GM18507 (cell line): Measurements from ENCODE around the gene HIPK2.

Experiments used
- DNase-seq: peaks from one replicate; pipeline ENCODE4 v3.0.0; 2011; ENCODE audit warnings: low read depth; ENCODE audit not compliant: insufficient read length; ENCODE audit errors: extremely low spot score
- FAIRE-seq: peaks from 2 replicates; lab custom pipeline; 2011; peaks lifted over from hg19 to GRCh38; lab: Jason Lieb, UNC

The HIPK2 gene

GRCh38 chr7:139588632-139589031 is 189.2 kb downstream of the HIPK2 start:
- DNase-seq: no peak
- no peak for FAIRE-seq

GRCh38 chr7:139587535-139587934 is 190.3 kb downstream of the HIPK2 start:
- DNase-seq: no peak
- FAIRE-seq: no peak

GRCh38 chr7:139586286-139586685 is 191.5 kb downstream of the HIPK2 start:
- FAIRE-seq: no peak
- no peak for DNase-seq

- DNase-seq (no peak), FAIRE-seq (no peak)
These were observed 192.8 kb downstream of the HIPK2 start for GRCh38 chr7:139585042-139585441.

GRCh38 chr7:139583826-139584553 is 193.8 kb downstream of the HIPK2 start:
- FAIRE-seq (no peak), DNase-seq (no peak)

GRCh38 chr7:139582671-139583155 is 195.1 kb downstream of the HIPK2 start:
- DNase-seq (no peak), FAIRE-seq (no peak)

GRCh38 chr7:139582130-139582650 is 195.6 kb downstream of the HIPK2 start:
- no peak for FAIRE-seq
- DNase-seq: no peak

- DNase-seq: no peak
- no peak for FAIRE-seq
These were observed 197.4 kb downstream of the HIPK2 start for GRCh38 chr7:139580435-139580834.

- DNase-seq (no peak), FAIRE-seq (no peak)
These were observed 201.4 kb downstream of the HIPK2 start for GRCh38 chr7:139576179-139576973.

- no peak for DNase-seq
These were observed 202.5 kb downstream of the HIPK2 start for GRCh38 chr7:139575338-139575680.

GRCh38 chr7:139574618-139575337 is 203.0 kb downstream of the HIPK2 start:
- DNase-seq (no peak), FAIRE-seq (no peak)

More at GRCh38 chr7:139575338-139575680, 202.5 kb downstream of the HIPK2 start:
- FAIRE-seq: no peak

GRCh38 chr7:139573871-139574270 is 203.9 kb downstream of the HIPK2 start:
- no peak for DNase-seq
- no peak for FAIRE-seq

- DNase-seq (no peak), FAIRE-seq (no peak)
These were observed 205.0 kb downstream of the HIPK2 start for GRCh38 chr7:139572704-139573385.

- no peak for DNase-seq
- no peak for FAIRE-seq
These were observed 205.7 kb downstream of the HIPK2 start for GRCh38 chr7:139572071-139572470.

GRCh38 chr7:139571651-139572050 is 206.1 kb downstream of the HIPK2 start:
- FAIRE-seq (no peak), DNase-seq (no peak)

GRCh38 chr7:139571190-139571589 is 206.6 kb downstream of the HIPK2 start:
- FAIRE-seq (no peak), DNase-seq (no peak)

- DNase-seq (no peak), FAIRE-seq (no peak)
These were observed 207.2 kb downstream of the HIPK2 start for GRCh38 chr7:139570626-139571025.

GRCh38 chr7:139570119-139570518 is 207.7 kb downstream of the HIPK2 start:
- FAIRE-seq (no peak), DNase-seq (no peak)

- no peak for FAIRE-seq
- no peak for DNase-seq
These were observed 208.8 kb downstream of the HIPK2 start for GRCh38 chr7:139568813-139569490.
